Measurements from ENCODE around the gene PDIK1L. TPM values are rescaled to one million over a fixed set of nuclear protein-coding genes. Genes with fewer than 3 reads are reported as not detected.

PDIK1L gene
- total and polyA plus RNA-seq, 9 of the 15 experiments (the other 6 are each of a cell fraction or from before 2014, with no cell fraction given): 12.8 to 30.2 (median 21.5) TPM

DNA sequence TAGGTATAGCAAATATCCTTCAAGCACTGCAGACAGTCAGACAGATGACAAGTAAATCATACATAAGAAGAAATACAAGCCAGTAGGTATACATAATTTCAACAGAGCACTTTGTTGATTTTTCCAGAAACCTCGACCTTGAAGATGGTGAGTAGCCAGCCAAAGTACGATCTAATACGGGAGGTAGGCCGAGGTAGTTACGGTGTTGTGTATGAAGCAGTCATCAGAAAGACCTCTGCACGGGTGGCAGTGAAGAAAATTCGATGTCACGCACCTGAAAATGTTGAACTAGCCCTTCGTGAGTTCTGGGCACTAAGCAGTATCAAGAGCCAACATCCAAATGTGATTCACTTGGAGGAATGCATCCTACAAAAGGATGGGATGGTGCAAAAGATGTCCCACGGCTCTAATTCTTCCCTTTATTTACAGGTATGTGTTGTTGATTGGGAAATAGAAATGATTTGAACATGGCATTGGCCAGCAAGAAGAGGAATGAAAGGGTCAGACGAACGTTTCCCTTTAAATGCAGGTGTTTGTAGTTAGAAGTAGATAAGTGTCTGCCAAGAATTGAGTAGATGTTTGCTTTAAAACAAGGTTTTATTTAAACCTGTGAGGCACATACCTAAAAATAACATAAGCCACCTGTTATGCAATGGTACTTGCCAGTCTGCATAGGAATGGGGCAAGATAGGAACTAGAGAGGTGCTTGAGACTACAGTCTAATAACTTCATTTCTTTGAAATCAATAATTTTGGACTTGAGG, 2.7 kb downstream of the PDIK1L start (continued):
- no peak for TF ChIP-seq RUNX1 (IDR thresholded peaks at IDR 0.05; ENCODE audit: low read depth)
- no peak for TF ChIP-seq PURB (CRISPR knock-in tag; IDR thresholded peaks at IDR 0.05; ENCODE audit: low read depth)
- 0 out of 2 replicates have a peak, but pooled peaks have one; percentile 15 for TF ChIP-seq CEBPB (tag; IDR thresholded peaks at IDR 0.05)
- no peak for TF ChIP-seq CEBPG (CRISPR knock-in tag; IDR thresholded peaks at IDR 0.05)
- TF ChIP-seq CEBPG (tag; conservative IDR thresholded peaks at IDR 0.05 in 1 of 2, IDR thresholded peaks at IDR 0.05 in 1 of 2): peak in 1 of 2 experiments; percentile 20; a peak in 1 of 4 replicates
- TF ChIP-seq ZFX (CRISPR knock-in tag; IDR thresholded peaks at IDR 0.05): peak; percentile 44; the same call in 1 of the 2 replicates
- TF ChIP-seq PHF20 (IDR thresholded peaks at IDR 0.05; ENCODE audit: partially characterized antibody): no peak
- no peak for TF ChIP-seq ZNF77 (CRISPR knock-in tag; IDR thresholded peaks at IDR 0.05)
- TF ChIP-seq, protein P1, sequence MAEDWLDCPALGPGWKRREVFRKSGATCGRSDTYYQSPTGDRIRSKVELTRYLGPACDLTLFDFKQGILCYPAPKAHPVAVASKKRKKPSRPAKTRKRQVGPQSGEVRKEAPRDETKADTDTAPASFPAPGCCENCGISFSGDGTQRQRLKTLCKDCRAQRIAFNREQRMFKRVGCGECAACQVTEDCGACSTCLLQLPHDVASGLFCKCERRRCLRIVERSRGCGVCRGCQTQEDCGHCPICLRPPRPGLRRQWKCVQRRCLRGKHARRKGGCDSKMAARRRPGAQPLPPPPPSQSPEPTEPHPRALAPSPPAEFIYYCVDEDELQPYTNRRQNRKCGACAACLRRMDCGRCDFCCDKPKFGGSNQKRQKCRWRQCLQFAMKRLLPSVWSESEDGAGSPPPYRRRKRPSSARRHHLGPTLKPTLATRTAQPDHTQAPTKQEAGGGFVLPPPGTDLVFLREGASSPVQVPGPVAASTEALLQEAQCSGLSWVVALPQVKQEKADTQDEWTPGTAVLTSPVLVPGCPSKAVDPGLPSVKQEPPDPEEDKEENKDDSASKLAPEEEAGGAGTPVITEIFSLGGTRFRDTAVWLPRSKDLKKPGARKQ (CRISPR knock-in tag; IDR thresholded peaks at IDR 0.05): 0 out of 2 replicates have a peak, but pooled peaks have one; percentile 52
